GM18505 (cell line): ENCODE results near the gene ERMN.

Source experiments
- ATAC-seq: cut with Tn5 transposase; IDR thresholded peaks from one replicate; pipeline ENCODE4 v1.9.1; 2021; ENCODE audit not compliant: unreplicated experiment
- POLR2A ChIP-seq: IDR thresholded peaks from 4 replicates; pipeline ENCODE4 v1.6.1; 2011; ENCODE audit warnings: borderline replicate concordance; ENCODE audit not compliant: insufficient read depth, insufficient read length; ENCODE audit errors: extremely low read depth

Gene ERMN

GRCh38 chr2:157319795-157320194 is 5.8 kb downstream of the ERMN start:
- ATAC-seq, result no peak
- TF ChIP-seq POLR2A, result no peak

- no peak for ATAC-seq
Observed at GRCh38 chr2:157318884-157319283, 6.7 kb downstream of the ERMN start.

GRCh38 chr2:157315901-157316300 is 9.7 kb downstream of the ERMN start:
- TF ChIP-seq POLR2A, result no peak
- ATAC-seq, result no peak

More at GRCh38 chr2:157318884-157319283, 6.7 kb downstream of the ERMN start:
- no peak for TF ChIP-seq POLR2A

GRCh38 chr2:157312866-157313486 is 12.6 kb downstream of the ERMN start:
- no peak for TF ChIP-seq POLR2A
- peak; percentile 44 for ATAC-seq

- no peak for TF ChIP-seq POLR2A
- ATAC-seq, result no peak
Observed at GRCh38 chr2:157311706-157312105, 13.9 kb downstream of the ERMN start.

GRCh38 chr2:157309878-157310277 is 15.7 kb downstream of the ERMN start:
- TF ChIP-seq POLR2A, result no peak
- no peak for ATAC-seq

GRCh38 chr2:157307021-157307420 is 18.6 kb downstream of the ERMN start:
- no peak for ATAC-seq
- TF ChIP-seq POLR2A, result no peak

GRCh38 chr2:157305723-157306110 is 19.9 kb downstream of the ERMN start:
- no peak for TF ChIP-seq POLR2A
- ATAC-seq, result no peak

- no peak for ATAC-seq
- no peak for TF ChIP-seq POLR2A
Observed at GRCh38 chr2:157304811-157305722, 20.6 kb downstream of the ERMN start.

GRCh38 chr2:157303612-157304011 is 22.0 kb downstream of the ERMN start:
- TF ChIP-seq POLR2A, result no peak

GRCh38 chr2:157302492-157303099 is 23.0 kb downstream of the ERMN start:
- no peak for TF ChIP-seq POLR2A
- ATAC-seq, result peak; percentile 69

More at GRCh38 chr2:157303612-157304011, 22.0 kb downstream of the ERMN start:
- no peak for ATAC-seq

GRCh38 chr2:157301307-157301706 is 24.3 kb downstream of the ERMN start:
- no peak for ATAC-seq
- no peak for TF ChIP-seq POLR2A

GRCh38 chr2:157296958-157297357 is 28.7 kb downstream of the ERMN start:
- no peak for TF ChIP-seq POLR2A
- no peak for ATAC-seq

- TF ChIP-seq POLR2A, result no peak
- no peak for ATAC-seq
Observed at GRCh38 chr2:157296490-157296889, 29.1 kb downstream of the ERMN start.

- no peak for TF ChIP-seq POLR2A
- no peak for ATAC-seq
Observed at GRCh38 chr2:157292853-157293252, 32.8 kb downstream of the ERMN start.

- no peak for ATAC-seq
- TF ChIP-seq POLR2A, result no peak
Observed at GRCh38 chr2:157291018-157291417, 34.6 kb downstream of the ERMN start.
